ENCODE results near the gene CALCOCO2. TPM values are rescaled to one million over a fixed set of nuclear protein-coding genes. Genes with fewer than 3 reads are reported as not detected.

CALCOCO2 gene
- total RNA-seq, 4 donors from 2014 or later = 97.7 to 112 (median 106) TPM

GRCh38 chr17:48843187-48843900 is 12.5 kb downstream of the CALCOCO2 start:
- 81 to 84% methylated on average over 6 of the region's 6 CpGs for WGBS, 2 donors
- TF ChIP-seq CTCF (IDR thresholded peaks at IDR 0.05) = no peak
- TF ChIP-seq POLR2A (IDR thresholded peaks at IDR 0.05) = no peak
- no peak overlapping the region for H3K4me3 ChIP-seq (ENCODE audit: low read depth, poor library complexity, severe bottlenecking)

GRCh38 chr17:48850792-48851323 is 20.0 kb downstream of the CALCOCO2 start:
- TF ChIP-seq CTCF (IDR thresholded peaks at IDR 0.05) (no peak), POLR2A (IDR thresholded peaks at IDR 0.05) (no peak)
- 98 to 99% methylated on average over 4 of the region's 4 CpGs for WGBS, 2 donors
- no peak for DNase-seq (ENCODE audit: low spot score in 2 of 2)
- intact Hi-C loops (cut with DNase I; ENCODE audit: low total_unique reads) = no loop called here
- H3K4me3 ChIP-seq (ENCODE audit: low read depth, poor library complexity, severe bottlenecking) = no peak overlapping the region

More at GRCh38 chr17:48843187-48843900, 12.5 kb downstream of the CALCOCO2 start:
- intact Hi-C loops (cut with DNase I; ENCODE audit: low total_unique reads) = no loop called here
- no peak for DNase-seq (ENCODE audit: low spot score in 2 of 2)

GRCh38 chr17:48854774-48855476 is 24.1 kb downstream of the CALCOCO2 start:
- H3K4me3 ChIP-seq (ENCODE audit: low read depth, poor library complexity, severe bottlenecking) = no peak overlapping the region
- no peak for DNase-seq (ENCODE audit: low spot score in 2 of 2)
- TF ChIP-seq CTCF (IDR thresholded peaks at IDR 0.05) (no peak), POLR2A (IDR thresholded peaks at IDR 0.05) (no peak)
- intact Hi-C loops (cut with DNase I; ENCODE audit: low total_unique reads) = no loop called here
- 84 to 91% methylated on average over 7 of the region's 7 CpGs for WGBS, 2 donors

GRCh38 chr17:48856122-48856821 is 25.4 kb downstream of the CALCOCO2 start:
- no peak for DNase-seq (ENCODE audit: low spot score in 2 of 2)
- 63 to 66% methylated on average over 3 of the region's 3 CpGs for WGBS, 2 donors
- intact Hi-C loops (cut with DNase I; ENCODE audit: low total_unique reads) = no loop called here
- TF ChIP-seq POLR2A (IDR thresholded peaks at IDR 0.05) = no peak
- no peak for TF ChIP-seq CTCF (IDR thresholded peaks at IDR 0.05)
- no peak overlapping the region for H3K4me3 ChIP-seq (ENCODE audit: low read depth, poor library complexity, severe bottlenecking)

GRCh38 chr17:48860034-48860433 is 29.2 kb downstream of the CALCOCO2 start:
- TF ChIP-seq POLR2A (IDR thresholded peaks at IDR 0.05) (no peak), CTCF (IDR thresholded peaks at IDR 0.05) (no peak)
- DNase-seq (ENCODE audit: low spot score in 2 of 2) = no peak
- WGBS, 2 donors = 95 to 98% methylated on average over 3 of the region's 3 CpGs
- H3K4me3 ChIP-seq (ENCODE audit: low read depth, poor library complexity, severe bottlenecking) = no peak overlapping the region
- intact Hi-C loops (cut with DNase I; ENCODE audit: low total_unique reads) = no loop called here
